Measurements from ENCODE around the gene ALS2CL.

DNA sequence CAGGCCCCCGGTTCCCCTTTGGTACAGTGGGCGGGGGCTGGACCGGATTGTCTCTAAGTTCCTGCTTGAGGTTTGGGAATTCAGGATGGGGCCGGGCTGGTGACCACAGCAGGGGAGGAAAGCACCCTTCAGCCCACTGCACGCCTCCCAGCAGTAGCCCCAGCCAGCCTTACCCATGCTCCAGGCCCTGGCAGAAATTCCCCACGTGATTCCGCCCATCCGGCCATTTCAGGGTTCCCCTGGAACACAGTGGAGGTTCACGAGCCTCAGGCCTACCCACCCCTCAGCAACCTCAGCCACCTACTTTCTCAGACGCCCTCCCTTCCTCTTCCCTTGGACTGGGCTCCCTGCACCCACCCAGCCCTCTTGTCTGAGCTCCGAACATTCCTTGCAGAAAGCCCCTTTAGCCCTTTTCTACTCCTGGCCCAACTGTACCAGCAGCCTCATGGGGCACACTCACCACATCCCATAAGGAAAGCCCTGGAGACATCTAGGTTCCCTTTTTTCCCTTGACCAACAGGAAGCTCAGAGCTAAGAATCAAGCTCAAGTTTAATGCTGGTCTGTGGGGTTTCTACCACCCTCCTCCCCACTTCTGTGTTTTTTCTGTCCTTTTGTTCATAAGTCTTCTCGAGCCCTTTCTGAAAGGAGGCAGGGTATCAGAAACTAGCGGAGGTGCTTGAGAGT is 11.5 kb downstream of the ALS2CL start:
- TF ChIP-seq, protein P1, sequence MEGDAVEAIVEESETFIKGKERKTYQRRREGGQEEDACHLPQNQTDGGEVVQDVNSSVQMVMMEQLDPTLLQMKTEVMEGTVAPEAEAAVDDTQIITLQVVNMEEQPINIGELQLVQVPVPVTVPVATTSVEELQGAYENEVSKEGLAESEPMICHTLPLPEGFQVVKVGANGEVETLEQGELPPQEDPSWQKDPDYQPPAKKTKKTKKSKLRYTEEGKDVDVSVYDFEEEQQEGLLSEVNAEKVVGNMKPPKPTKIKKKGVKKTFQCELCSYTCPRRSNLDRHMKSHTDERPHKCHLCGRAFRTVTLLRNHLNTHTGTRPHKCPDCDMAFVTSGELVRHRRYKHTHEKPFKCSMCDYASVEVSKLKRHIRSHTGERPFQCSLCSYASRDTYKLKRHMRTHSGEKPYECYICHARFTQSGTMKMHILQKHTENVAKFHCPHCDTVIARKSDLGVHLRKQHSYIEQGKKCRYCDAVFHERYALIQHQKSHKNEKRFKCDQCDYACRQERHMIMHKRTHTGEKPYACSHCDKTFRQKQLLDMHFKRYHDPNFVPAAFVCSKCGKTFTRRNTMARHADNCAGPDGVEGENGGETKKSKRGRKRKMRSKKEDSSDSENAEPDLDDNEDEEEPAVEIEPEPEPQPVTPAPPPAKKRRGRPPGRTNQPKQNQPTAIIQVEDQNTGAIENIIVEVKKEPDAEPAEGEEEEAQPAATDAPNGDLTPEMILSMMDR (IDR thresholded peaks at IDR 0.05) = no peak
- no peak for TF ChIP-seq POLR2A (IDR thresholded peaks at IDR 0.05; ENCODE audit: low read length)
- TF ChIP-seq CBX2 (IDR thresholded peaks at IDR 0.05; ENCODE audit: borderline replicate concordance, low read depth) = no peak
- no peak for TF ChIP-seq USF2 (IDR thresholded peaks at IDR 0.05)
- TF ChIP-seq, protein P2, sequence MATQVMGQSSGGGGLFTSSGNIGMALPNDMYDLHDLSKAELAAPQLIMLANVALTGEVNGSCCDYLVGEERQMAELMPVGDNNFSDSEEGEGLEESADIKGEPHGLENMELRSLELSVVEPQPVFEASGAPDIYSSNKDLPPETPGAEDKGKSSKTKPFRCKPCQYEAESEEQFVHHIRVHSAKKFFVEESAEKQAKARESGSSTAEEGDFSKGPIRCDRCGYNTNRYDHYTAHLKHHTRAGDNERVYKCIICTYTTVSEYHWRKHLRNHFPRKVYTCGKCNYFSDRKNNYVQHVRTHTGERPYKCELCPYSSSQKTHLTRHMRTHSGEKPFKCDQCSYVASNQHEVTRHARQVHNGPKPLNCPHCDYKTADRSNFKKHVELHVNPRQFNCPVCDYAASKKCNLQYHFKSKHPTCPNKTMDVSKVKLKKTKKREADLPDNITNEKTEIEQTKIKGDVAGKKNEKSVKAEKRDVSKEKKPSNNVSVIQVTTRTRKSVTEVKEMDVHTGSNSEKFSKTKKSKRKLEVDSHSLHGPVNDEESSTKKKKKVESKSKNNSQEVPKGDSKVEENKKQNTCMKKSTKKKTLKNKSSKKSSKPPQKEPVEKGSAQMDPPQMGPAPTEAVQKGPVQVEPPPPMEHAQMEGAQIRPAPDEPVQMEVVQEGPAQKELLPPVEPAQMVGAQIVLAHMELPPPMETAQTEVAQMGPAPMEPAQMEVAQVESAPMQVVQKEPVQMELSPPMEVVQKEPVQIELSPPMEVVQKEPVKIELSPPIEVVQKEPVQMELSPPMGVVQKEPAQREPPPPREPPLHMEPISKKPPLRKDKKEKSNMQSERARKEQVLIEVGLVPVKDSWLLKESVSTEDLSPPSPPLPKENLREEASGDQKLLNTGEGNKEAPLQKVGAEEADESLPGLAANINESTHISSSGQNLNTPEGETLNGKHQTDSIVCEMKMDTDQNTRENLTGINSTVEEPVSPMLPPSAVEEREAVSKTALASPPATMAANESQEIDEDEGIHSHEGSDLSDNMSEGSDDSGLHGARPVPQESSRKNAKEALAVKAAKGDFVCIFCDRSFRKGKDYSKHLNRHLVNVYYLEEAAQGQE (IDR thresholded peaks at IDR 0.05) = no peak
- no peak for TF ChIP-seq NFE2L2 (conservative IDR thresholded peaks at IDR 0.05; ENCODE audit: low read length)
- TF ChIP-seq, protein P3, sequence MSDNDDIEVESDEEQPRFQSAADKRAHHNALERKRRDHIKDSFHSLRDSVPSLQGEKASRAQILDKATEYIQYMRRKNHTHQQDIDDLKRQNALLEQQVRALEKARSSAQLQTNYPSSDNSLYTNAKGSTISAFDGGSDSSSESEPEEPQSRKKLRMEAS (IDR thresholded peaks at IDR 0.05) = no peak
- no peak for TF ChIP-seq RFX5 (IDR thresholded peaks at IDR 0.05)
- TF ChIP-seq KDM5A (IDR thresholded peaks at IDR 0.05) = no peak
- no peak for TF ChIP-seq CEBPB (IDR thresholded peaks at IDR 0.05)
